AG08395 (cell line): Measurements from ENCODE around the gene CFAP45.

Experiments
- DNase-seq: peaks from one replicate; pipeline ENCODE4 v3.0.0; 2012; ENCODE audit warnings: mixed read lengths, low spot score

CFAP45 gene

GRCh38 chr1:159936273-159936904 lies 36.4 kb upstream of the CFAP45 start:
- peak; percentile 82 for DNase-seq

GRCh38 chr1:159935719-159936272 lies 35.8 kb upstream of the CFAP45 start:
- peak; percentile 21 for DNase-seq

GRCh38 chr1:159935305-159935704 lies 35.3 kb upstream of the CFAP45 start:
- DNase-seq, result no peak

GRCh38 chr1:159934136-159935039 lies 34.4 kb upstream of the CFAP45 start:
- DNase-seq, result no peak

- DNase-seq, result no peak
Observed at GRCh38 chr1:159933347-159933746, 33.4 kb upstream of the CFAP45 start.

- no peak for DNase-seq
Observed at GRCh38 chr1:159932296-159933285, 32.6 kb upstream of the CFAP45 start.

- DNase-seq, result no peak
Observed at GRCh38 chr1:159931795-159932173, 31.8 kb upstream of the CFAP45 start.

- DNase-seq, result no peak
Observed at GRCh38 chr1:159931101-159931794, 31.3 kb upstream of the CFAP45 start.

GRCh38 chr1:159930634-159931033 lies 30.7 kb upstream of the CFAP45 start:
- DNase-seq, result no peak

- no peak for DNase-seq
Observed at GRCh38 chr1:159930216-159930615, 30.3 kb upstream of the CFAP45 start.

- DNase-seq, result no peak
Observed at GRCh38 chr1:159929155-159930051, 29.4 kb upstream of the CFAP45 start.

GRCh38 chr1:159928491-159929050 lies 28.6 kb upstream of the CFAP45 start:
- DNase-seq, result no peak

- DNase-seq, result no peak
Observed at GRCh38 chr1:159927849-159928431, 28.0 kb upstream of the CFAP45 start.

- no peak for DNase-seq
Observed at GRCh38 chr1:159927211-159927848, 27.4 kb upstream of the CFAP45 start.

GRCh38 chr1:159925719-159926078 lies 25.7 kb upstream of the CFAP45 start:
- peak; percentile 32 for DNase-seq

GRCh38 chr1:159924791-159925718 lies 25.1 kb upstream of the CFAP45 start, which contains the start of gene TAGLN2:
Gene TAGLN2, minus strand, starts transcription at chr1:159925507. Its CDS starts 4,998 bp downstream, at chr1:159920509.
- DNase-seq, result peak; percentile 94

- DNase-seq, result peak; percentile 98
Observed at GRCh38 chr1:159924025-159924790, 24.2 kb upstream of the CFAP45 start.
